Measurements from ENCODE around the gene CYP46A1.

Gene CYP46A1

GRCh38 chr14:99722741-99723140, 38.6 kb downstream of the CYP46A1 start:
- no peak overlapping the region for H3K4me3 ChIP-seq (ENCODE audit: low read depth, low read length)
- in situ Hi-C loops (cut with HindIII; ENCODE audit: low sequenced_read_pairs): no loop called here
- no peak for TF ChIP-seq CTCF (IDR thresholded peaks at IDR 0.05; ENCODE audit: low read depth, low read length)
- DNase-seq (ENCODE audit: low read depth, low spot score): no peak

GRCh38 chr14:99724196-99724891, 40.2 kb downstream of the CYP46A1 start:
- in situ Hi-C loops (cut with HindIII; ENCODE audit: low sequenced_read_pairs): no loop called here
- TF ChIP-seq CTCF (IDR thresholded peaks at IDR 0.05; ENCODE audit: low read depth, low read length): no peak
- no peak overlapping the region for H3K4me3 ChIP-seq (ENCODE audit: low read depth, low read length)
- no peak for DNase-seq (ENCODE audit: low read depth, low spot score)

DNA sequence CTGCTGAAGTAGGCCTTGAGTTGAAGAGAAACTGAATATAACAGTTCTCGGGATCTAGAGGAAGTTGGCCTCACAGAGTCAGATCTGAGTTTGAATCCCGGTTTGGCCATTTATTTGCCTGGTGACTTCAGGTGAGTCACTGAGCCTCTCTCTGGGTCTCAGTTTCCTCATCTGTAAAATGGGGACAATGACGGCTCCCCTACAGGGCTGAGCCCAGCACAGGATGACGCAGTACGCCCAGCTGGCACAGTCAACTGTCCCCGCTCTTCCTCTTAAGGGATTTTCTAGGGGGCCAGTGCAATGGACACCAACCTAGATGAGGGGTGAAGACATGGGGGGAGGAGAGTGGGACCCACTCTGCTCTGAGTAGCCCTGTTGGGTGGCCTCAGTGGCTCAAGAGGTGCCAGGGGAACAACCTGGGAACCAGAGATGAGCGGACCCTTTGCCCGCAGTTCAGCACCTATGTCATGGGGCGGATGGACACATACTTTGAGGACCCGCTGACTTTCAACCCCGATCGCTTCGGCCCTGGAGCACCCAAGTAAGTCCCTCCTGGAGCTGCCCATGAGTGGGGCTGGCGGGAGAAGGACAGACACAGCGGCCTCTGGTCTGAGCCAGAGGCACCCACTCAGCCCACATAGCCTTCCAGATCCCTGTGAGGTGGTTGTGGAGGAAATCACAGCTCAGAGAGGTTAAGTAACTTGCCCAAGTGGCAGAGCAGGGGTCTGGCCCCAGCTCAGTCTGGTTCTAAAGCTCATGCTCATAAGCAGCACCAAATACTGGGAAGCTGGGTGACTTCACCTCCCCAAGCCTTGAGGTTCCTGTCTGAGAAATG, 41.1 kb downstream of the CYP46A1 start:
- in situ Hi-C loops (cut with HindIII; ENCODE audit: low sequenced_read_pairs): no loop called here
- H3K4me3 ChIP-seq (ENCODE audit: low read depth, low read length): no peak overlapping the region
- no peak for DNase-seq (ENCODE audit: low read depth, low spot score)
- TF ChIP-seq CTCF (IDR thresholded peaks at IDR 0.05; ENCODE audit: low read depth, low read length): no peak

DNA sequence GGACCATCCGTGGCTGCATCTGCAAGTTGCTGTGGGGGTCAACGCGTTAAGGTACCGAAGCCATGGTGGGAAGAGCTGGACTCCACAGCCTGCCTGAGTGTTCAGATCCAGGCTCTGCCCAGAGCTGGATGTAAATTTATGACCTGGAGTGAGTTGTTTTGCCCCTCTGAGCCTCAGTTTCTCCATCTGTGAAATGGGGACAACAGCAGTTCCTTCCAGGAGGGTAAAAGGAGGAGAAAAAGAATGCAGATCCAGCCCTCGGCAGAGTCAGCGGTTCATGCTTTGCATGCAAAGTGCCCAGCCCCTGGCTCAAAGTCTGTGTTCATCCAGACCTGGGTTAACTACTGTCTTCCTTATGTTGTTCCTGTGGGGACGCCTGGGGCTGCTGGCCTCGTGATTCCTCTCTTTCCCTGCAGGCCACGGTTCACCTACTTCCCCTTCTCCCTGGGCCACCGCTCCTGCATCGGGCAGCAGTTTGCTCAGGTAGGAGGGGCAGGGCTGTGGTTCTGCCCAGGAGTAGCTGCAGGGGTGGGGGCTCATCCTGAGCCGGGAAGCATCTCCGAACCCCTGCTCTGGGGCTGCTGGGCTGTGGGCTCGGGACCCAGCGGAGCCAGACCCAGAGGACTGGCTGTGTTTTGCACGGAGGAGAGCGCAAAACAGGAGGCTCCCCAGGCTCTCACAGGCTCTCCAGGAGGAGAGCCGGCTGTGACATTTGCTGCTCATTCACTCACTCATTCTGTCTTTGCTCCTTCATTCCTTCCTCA, 41.9 kb downstream of the CYP46A1 start:
- in situ Hi-C loops (cut with HindIII; ENCODE audit: low sequenced_read_pairs): no loop called here
- no peak overlapping the region for H3K4me3 ChIP-seq (ENCODE audit: low read depth, low read length)
- TF ChIP-seq CTCF (IDR thresholded peaks at IDR 0.05; ENCODE audit: low read depth, low read length): no peak
- no peak for DNase-seq (ENCODE audit: low read depth, low spot score)

- DNase-seq (ENCODE audit: low read depth, low spot score): no peak
- H3K4me3 ChIP-seq (ENCODE audit: low read depth, low read length): no peak overlapping the region
- no peak for TF ChIP-seq CTCF (IDR thresholded peaks at IDR 0.05; ENCODE audit: low read depth, low read length)
- in situ Hi-C loops (cut with HindIII; ENCODE audit: low sequenced_read_pairs): no loop called here
Measured at GRCh38 chr14:99726538-99727095, 42.5 kb downstream of the CYP46A1 start.
